Measurements from ENCODE around the gene BTN3A1.
"Not testable (repeated sequence)": the region's sequence is repeated elsewhere in the genome, so short reads cannot be mapped to it uniquely, and the experiment has no call there.

The BTN3A1 gene

DNA sequence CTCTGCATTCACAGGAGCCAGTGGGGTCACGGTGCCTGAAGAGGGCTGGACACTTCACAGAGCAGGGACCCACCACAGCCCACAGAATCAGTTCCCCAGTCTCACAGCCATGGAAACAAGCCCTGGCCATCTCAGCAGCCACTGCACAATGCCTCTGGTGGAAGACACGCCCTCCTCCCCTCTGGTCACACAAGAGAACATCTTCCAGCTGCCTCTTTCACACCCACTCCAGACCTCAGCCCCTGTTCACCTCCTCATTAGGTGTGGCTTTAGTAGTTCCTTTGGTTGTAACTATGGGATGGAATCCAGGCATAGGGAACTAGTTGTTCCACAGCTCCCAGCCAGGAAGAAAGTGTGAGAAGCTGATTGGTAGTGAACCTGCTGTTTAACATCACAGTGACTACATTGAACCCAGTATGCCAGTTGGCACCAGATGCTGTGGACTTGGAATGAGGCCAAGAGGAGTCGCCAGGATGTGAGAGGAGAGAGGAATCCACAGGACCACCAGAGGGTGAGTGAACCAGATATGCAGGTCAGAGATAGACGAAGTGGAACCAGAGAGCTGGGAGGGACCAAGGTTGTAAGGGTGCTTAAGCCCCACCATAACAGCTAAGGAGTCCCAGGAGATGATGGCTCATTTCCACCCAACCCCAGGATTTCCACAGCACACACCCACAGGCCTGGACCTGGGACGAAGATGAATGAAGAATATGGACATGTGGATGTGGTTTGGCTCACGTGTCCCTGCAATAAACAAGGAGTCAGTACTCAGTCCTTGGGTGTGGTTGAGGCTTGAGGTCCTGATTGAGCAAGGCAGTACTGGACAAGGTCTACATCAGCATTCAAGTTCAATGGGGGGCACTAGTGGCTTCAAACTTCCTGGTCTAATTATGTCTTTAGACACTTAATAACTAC, 29.4 kb downstream of the BTN3A1 start:
- TF ChIP-seq, protein P1, sequence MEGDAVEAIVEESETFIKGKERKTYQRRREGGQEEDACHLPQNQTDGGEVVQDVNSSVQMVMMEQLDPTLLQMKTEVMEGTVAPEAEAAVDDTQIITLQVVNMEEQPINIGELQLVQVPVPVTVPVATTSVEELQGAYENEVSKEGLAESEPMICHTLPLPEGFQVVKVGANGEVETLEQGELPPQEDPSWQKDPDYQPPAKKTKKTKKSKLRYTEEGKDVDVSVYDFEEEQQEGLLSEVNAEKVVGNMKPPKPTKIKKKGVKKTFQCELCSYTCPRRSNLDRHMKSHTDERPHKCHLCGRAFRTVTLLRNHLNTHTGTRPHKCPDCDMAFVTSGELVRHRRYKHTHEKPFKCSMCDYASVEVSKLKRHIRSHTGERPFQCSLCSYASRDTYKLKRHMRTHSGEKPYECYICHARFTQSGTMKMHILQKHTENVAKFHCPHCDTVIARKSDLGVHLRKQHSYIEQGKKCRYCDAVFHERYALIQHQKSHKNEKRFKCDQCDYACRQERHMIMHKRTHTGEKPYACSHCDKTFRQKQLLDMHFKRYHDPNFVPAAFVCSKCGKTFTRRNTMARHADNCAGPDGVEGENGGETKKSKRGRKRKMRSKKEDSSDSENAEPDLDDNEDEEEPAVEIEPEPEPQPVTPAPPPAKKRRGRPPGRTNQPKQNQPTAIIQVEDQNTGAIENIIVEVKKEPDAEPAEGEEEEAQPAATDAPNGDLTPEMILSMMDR (IDR thresholded peaks at IDR 0.05; ENCODE audit: insufficient read depth, low read depth, low read length, missing control alignments), result no peak
- DNase-seq (ENCODE audit: low read depth), result no peak
- no peak overlapping the region for H3K4me3 ChIP-seq (ENCODE audit: low read length)

DNA sequence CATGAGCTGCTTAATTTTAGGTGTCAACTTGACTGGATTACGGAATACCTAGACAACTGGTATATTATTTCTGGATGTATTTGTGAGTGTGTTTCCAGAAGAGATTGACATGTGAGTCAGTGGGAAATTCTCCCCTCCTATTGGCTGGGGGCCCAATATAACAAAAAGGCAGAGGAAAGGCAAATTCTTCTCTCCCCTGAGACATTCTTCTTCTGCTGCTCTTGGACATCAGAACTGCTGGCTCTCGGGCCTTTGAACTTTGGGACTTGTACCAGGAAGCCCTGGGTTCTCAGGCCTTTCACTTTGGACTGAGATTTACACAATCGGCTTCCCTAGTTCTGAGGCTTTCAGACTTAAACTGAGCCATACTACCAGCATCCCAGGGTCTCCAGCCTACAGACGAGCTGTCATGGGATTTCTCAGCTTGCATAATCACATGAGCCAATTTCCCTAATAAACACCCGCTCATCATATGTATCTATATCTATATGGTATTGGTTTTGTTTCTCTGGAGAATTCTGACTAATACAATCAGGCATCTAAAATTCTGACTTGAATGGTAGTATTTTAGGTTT, 30.6 kb downstream of the BTN3A1 start:
- TF ChIP-seq, protein P1 (IDR thresholded peaks at IDR 0.05; ENCODE audit: insufficient read depth, low read depth, low read length, missing control alignments), result no peak
- no peak overlapping the region for H3K4me3 ChIP-seq (ENCODE audit: low read length)
- no peak for DNase-seq (ENCODE audit: low read depth)

DNA sequence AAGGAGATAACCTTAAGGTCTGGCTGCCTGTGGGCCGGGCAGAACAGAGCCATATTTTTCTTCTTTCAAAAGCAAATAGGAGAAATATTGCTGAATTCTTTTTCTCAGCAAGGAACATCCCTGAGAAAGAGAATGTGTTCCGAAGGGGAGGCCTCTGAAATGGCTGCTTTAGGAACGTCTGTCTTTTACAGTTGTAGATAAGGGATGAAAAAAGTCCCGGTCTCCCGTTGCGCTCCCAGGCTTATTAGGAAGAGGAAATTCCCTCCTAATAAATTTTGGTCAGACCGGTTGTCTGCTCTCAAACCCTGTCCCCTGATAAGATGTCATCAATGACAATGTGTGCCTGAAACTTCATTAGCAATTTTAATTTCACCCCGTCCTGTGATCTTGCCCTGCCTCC, 31.6 kb downstream of the BTN3A1 start:
- not testable (repeated sequence) for DNase-seq (ENCODE audit: low read depth); H3K4me3 ChIP-seq (ENCODE audit: low read length)

DNA sequence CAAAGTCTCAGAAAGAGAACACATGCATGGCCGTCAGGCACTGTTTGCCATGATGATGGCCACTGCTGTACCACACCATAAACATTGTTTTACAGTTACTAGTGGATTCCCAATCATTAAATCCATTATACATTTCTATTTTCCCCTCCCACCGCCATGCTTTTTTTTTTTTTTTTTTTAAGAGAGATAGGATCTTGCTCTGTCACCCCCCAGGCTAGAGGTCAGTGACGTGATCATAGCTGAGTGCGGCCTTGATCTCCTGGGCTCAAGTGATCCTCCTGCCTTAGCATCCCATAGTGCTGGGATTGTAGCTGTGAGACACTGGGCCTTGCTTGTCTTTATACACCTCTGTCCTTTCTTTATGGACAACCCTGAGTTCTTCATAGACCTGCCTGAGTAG, 33.9 kb downstream of the BTN3A1 start:
- DNase-seq (ENCODE audit: low read depth), result no peak
- TF ChIP-seq, protein P1 (IDR thresholded peaks at IDR 0.05; ENCODE audit: insufficient read depth, low read depth, low read length, missing control alignments), result no peak
- H3K4me3 ChIP-seq (ENCODE audit: low read length), result no peak overlapping the region

DNA sequence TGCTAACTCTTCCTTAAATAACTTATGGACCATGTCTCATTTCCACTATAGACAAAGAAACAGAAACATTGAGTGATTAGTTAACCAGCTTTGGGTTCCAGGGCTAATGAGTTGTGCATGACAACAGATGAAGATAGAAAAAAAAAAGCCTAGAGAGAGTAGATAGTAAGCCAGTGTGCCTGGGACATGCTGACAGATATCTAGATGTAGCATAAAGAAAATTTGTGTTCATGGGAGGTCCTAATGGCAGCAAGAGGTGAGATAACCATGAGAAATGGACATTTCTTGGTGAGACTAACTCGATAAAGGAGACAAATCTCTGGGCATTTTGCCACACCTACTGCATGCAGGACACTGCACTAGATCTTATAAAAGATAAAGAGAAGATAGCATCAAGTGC, 35.5 kb downstream of the BTN3A1 start:
- no peak overlapping the region for H3K4me3 ChIP-seq (ENCODE audit: low read length)
- TF ChIP-seq, protein P1 (IDR thresholded peaks at IDR 0.05; ENCODE audit: insufficient read depth, low read depth, low read length, missing control alignments), result no peak
- no peak for DNase-seq (ENCODE audit: low read depth)

DNA sequence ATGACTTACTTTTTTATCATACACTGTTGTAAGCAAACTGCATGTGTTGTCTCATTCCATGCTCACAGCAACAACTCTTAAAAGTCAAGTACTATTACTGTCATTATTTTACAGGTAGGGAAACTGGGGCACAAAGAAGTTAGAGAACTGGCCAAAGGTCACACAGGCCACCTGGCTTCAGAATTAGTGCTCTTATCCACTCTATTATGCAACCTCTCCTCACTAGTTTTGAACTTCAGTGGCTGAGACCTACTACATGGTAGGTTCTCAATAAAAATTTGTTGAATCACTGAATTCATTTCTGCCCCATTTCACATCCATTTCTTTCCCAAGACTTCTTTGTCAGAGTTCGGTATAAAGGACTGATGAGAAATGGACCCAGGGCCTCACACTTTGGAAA, 35.9 kb downstream of the BTN3A1 start:
- no peak for DNase-seq (ENCODE audit: low read depth)
- TF ChIP-seq, protein P1 (IDR thresholded peaks at IDR 0.05; ENCODE audit: insufficient read depth, low read depth, low read length, missing control alignments), result no peak
- no peak overlapping the region for H3K4me3 ChIP-seq (ENCODE audit: low read length)

DNA sequence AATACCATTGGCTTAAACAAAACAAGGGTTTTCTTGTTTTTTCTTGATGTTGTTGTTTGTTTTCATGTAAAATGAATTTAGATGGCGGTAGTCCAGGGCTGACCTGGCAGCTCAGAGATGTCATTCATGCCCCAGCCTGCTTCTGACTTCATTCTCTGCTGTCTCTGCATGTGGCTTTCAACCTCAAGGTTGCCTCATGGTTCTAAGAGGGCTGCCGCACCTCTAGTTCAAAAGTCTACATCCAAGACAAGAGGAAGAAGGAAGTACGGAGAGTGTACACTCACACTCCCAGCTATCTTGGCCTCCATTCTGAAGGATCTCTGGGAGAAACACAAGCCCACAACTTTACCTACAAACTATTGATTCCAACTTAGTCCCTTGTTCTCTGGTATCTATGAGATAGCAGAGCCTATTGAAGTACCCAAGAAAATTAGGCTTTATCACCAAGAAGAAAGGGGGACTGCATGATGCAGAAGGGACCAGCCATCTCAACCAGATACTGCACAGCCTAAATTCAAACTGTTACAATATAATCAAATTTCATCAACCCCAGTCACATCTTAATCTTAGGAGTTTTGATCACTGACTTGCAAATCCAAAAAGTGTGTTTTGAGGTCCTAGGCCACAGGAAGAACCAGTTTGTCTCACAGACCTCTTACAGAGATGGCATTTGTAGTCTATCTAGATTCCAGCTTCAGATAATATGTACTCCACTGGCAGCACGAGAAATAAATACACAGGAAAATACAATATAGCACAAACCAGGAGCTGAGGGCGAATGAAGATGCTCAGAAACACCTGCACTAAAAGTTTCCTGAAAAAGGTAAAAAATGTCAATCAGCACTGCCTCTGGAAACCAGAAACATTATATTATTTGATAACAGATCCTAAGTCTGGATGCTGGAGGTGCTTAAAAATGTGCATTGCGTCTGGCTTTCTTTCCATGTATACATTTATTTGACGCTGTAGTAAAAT, 37.4 kb downstream of the BTN3A1 start:
- DNase-seq (ENCODE audit: low read depth), result peak; percentile 69
- peak overlapping the region; percentile 70 for H3K4me3 ChIP-seq (ENCODE audit: low read length)
- TF ChIP-seq, protein P1 (IDR thresholded peaks at IDR 0.05; ENCODE audit: insufficient read depth, low read depth, low read length, missing control alignments), result no peak

Measured in epithelial cell of esophagus (primary cell).